Smooth muscle cell of the brain vasculature (primary cell): ENCODE measurements around the gene FLACC1.

ENCODE experiments used
- DNase-seq: peaks from one replicate; pipeline ENCODE4 v3.0.0-alpha.2; 2012; ENCODE audit warnings: low read depth, low spot score

FLACC1 gene

GRCh38 chr2:201276511-201276910 lies 80.6 kb downstream of the FLACC1 start:
- no peak for DNase-seq

- no peak for DNase-seq
Observed at GRCh38 chr2:201275990-201276389, 81.2 kb downstream of the FLACC1 start.

GRCh38 chr2:201275069-201275468 lies 82.1 kb downstream of the FLACC1 start:
- no peak for DNase-seq

GRCh38 chr2:201273330-201273983 lies 83.7 kb downstream of the FLACC1 start:
- no peak for DNase-seq

- no peak for DNase-seq
Observed at GRCh38 chr2:201271917-201272316, 85.2 kb downstream of the FLACC1 start.

- no peak for DNase-seq
Observed at GRCh38 chr2:201270293-201271001, 86.7 kb downstream of the FLACC1 start.

- DNase-seq: no peak
Observed at GRCh38 chr2:201269764-201270163, 87.4 kb downstream of the FLACC1 start.

GRCh38 chr2:201267278-201268030 lies 89.7 kb downstream of the FLACC1 start:
- DNase-seq: no peak

- DNase-seq: no peak
Observed at GRCh38 chr2:201266629-201267028, 90.5 kb downstream of the FLACC1 start.

- no peak for DNase-seq
Observed at GRCh38 chr2:201264472-201265173, 92.5 kb downstream of the FLACC1 start.

- no peak for DNase-seq
Observed at GRCh38 chr2:201263779-201264178, 93.4 kb downstream of the FLACC1 start.

- no peak for DNase-seq
Observed at GRCh38 chr2:201262718-201263117, 94.4 kb downstream of the FLACC1 start.

- no peak for DNase-seq
Observed at GRCh38 chr2:201261906-201262305, 95.2 kb downstream of the FLACC1 start.

GRCh38 chr2:201261471-201261870 lies 95.7 kb downstream of the FLACC1 start:
- DNase-seq: no peak

- DNase-seq: no peak
Observed at GRCh38 chr2:201260302-201260800, 96.8 kb downstream of the FLACC1 start, which contains the start of gene CASP8. TSS of gene CASP8 (plus strand) at chr2:201260536. CDS start at chr2:201266487, 5,951 bp downstream.

GRCh38 chr2:201258666-201259615 lies 98.2 kb downstream of the FLACC1 start:
- DNase-seq: no peak

GRCh38 chr2:201257956-201258665 lies 99.0 kb downstream of the FLACC1 start:
- DNase-seq: peak; percentile 62

- no peak for DNase-seq
Observed at GRCh38 chr2:201257381-201257955, 99.7 kb downstream of the FLACC1 start.

GRCh38 chr2:201256082-201256481 lies 101.1 kb downstream of the FLACC1 start:
- no peak for DNase-seq
